NCI-H187 (cell line): Measurements from ENCODE around the gene PKD2.

Experiments used
- DNase-seq, 2 experiments: peaks; one replicate each; lab custom pipeline; 2025; lab: John Stamatoyannopoulos, UW

PKD2 gene

GRCh38 chr4:88027611-88028608 is 20.5 kb downstream of the PKD2 start:
- DNase-seq, result no peak

- no peak for DNase-seq
Observed at GRCh38 chr4:88028946-88029345, 21.5 kb downstream of the PKD2 start.

GRCh38 chr4:88029556-88029955 is 22.1 kb downstream of the PKD2 start:
- DNase-seq, result no peak

- no peak for DNase-seq
Observed at GRCh38 chr4:88030565-88031310, 23.3 kb downstream of the PKD2 start.

- DNase-seq, result no peak
Observed at GRCh38 chr4:88033309-88033708, 25.9 kb downstream of the PKD2 start.

- no peak for DNase-seq
Observed at GRCh38 chr4:88035292-88035691, 27.9 kb downstream of the PKD2 start.

- DNase-seq, result no peak
Observed at GRCh38 chr4:88037447-88037846, 30.0 kb downstream of the PKD2 start.

GRCh38 chr4:88037936-88038335 is 30.5 kb downstream of the PKD2 start:
- DNase-seq, result no peak

GRCh38 chr4:88040707-88041106 is 33.3 kb downstream of the PKD2 start:
- no peak for DNase-seq

- DNase-seq, result no peak
Observed at GRCh38 chr4:88041626-88042025, 34.2 kb downstream of the PKD2 start.

- no peak for DNase-seq
Observed at GRCh38 chr4:88043001-88043400, 35.6 kb downstream of the PKD2 start.

GRCh38 chr4:88043586-88044340 is 36.3 kb downstream of the PKD2 start:
- DNase-seq, result no peak

- DNase-seq, result no peak
Observed at GRCh38 chr4:88045021-88045420, 37.6 kb downstream of the PKD2 start.

- no peak for DNase-seq
Observed at GRCh38 chr4:88054229-88054628, 46.8 kb downstream of the PKD2 start.

GRCh38 chr4:88054901-88055300 is 47.5 kb downstream of the PKD2 start:
- DNase-seq, result no peak

GRCh38 chr4:88058295-88058694 is 50.9 kb downstream of the PKD2 start:
- DNase-seq, result no peak

GRCh38 chr4:88059766-88060165 is 52.3 kb downstream of the PKD2 start:
- DNase-seq, result no peak

- DNase-seq, result no peak
Observed at GRCh38 chr4:88060431-88060830, 53.0 kb downstream of the PKD2 start.

- DNase-seq, result no peak
Observed at GRCh38 chr4:88062311-88062710, 54.9 kb downstream of the PKD2 start.

- no peak for DNase-seq
Observed at GRCh38 chr4:88062843-88063242, 55.4 kb downstream of the PKD2 start.

- DNase-seq, result no peak
Observed at GRCh38 chr4:88063634-88064296, 56.3 kb downstream of the PKD2 start.

GRCh38 chr4:88064410-88064809 is 57.0 kb downstream of the PKD2 start:
- DNase-seq, result no peak
